MCF 10A (cell line): ENCODE data around the gene ANKHD1. TPM values are rescaled to one million over a fixed set of nuclear protein-coding genes. Genes with fewer than 3 reads are reported as not detected.
A peak's percentile ranks its signal among the peaks of the same experiment; 100 is the strongest.

Experiments used
- BruUV-seq: library from RNA; stranded (reverse); fragments of 400-500 nt; replicated peaks from 2 replicates; lab custom pipeline; 2021; lab: Mats Ljungman, UMichigan
- CTCF ChIA-PET: fragments of 300-600 bp; sonication (Branson Sonifier 250); formaldehyde crosslinking; extraction: SDS; loops from one replicate; lab custom pipeline; 2021; ENCODE audit warnings: antibody characterized with exemption, inconsistent platforms; lab: Yijun Ruan, JAX
- POLR2A ChIA-PET: fragments of 300-600, 350-650 bp; sonication (Branson Sonifier 250); formaldehyde crosslinking; extraction: SDS; loops from one replicate; lab custom pipeline; 2020; ENCODE audit warnings: antibody characterized with exemption, inconsistent platforms; lab: Yijun Ruan, JAX
- DNase-seq: peaks from one replicate; pipeline ENCODE4 v3.0.0-alpha.2; 2018; ENCODE audit not compliant: unreplicated experiment
- H3K27ac Mint-ChIP-seq: one replicate; pipeline ENCODE4 v1.8.0; 2022; ENCODE audit warnings: mild to moderate bottlenecking, low read depth, mixed read lengths; ENCODE audit not compliant: unreplicated experiment
- H3K27me3 Mint-ChIP-seq: one replicate; pipeline ENCODE4 v1.8.0; 2022; ENCODE audit warnings: mixed read lengths; ENCODE audit not compliant: insufficient read depth, unreplicated experiment
- H3K36me3 Mint-ChIP-seq: one replicate; pipeline ENCODE4 v1.8.0; 2022; ENCODE audit warnings: mild to moderate bottlenecking, moderate library complexity, mixed read lengths; ENCODE audit not compliant: insufficient read depth, unreplicated experiment
- H3K4me1 Mint-ChIP-seq: one replicate; pipeline ENCODE4 v1.8.0; 2022; ENCODE audit warnings: mixed read lengths; ENCODE audit not compliant: insufficient read depth, unreplicated experiment
- H3K4me3 Mint-ChIP-seq: one replicate; pipeline ENCODE4 v1.8.0; 2022; ENCODE audit warnings: mild to moderate bottlenecking, moderate library complexity, mixed read lengths; ENCODE audit not compliant: unreplicated experiment
- H3K9me3 Mint-ChIP-seq: one replicate; pipeline ENCODE4 v1.8.0; 2022; ENCODE audit warnings: mixed read lengths; ENCODE audit not compliant: unreplicated experiment
- CTCF ChIP-seq: fragments of 200-600 bp; IDR thresholded peaks from one replicate; pipeline ENCODE4 v1.8.0; 2022; ENCODE audit warnings: antibody characterized with exemption, mild to moderate bottlenecking; ENCODE audit not compliant: unreplicated experiment
- intact Hi-C: fragments of 100-400 bp; cut with micrococcal nuclease; formaldehyde crosslinking; loops from 2 replicates; pipeline ENCODE4 v1.14.1; 2022
- total RNA-seq: library from RNA; stranded (reverse); gene quantifications from 2 replicates; pipeline ENCODE4 v1.2.3, GENCODE V29; 2022

Gene ANKHD1
- total RNA-seq, 1 experiment from 2014 or later, result 146 TPM

- intact Hi-C loops, result no loop called here
Measured at GRCh38 chr5:140561753-140562523, 160.3 kb downstream of the ANKHD1 start.

GRCh38 chr5:140563596-140563995, 162.0 kb downstream of the ANKHD1 start:
- peaks cover 22% of the 10 kb centered on the region for H3K4me1 Mint-ChIP-seq
- peak overlapping the region; percentile 95 for H3K27ac Mint-ChIP-seq
- H3K9me3 Mint-ChIP-seq, result no peaks in the 10 kb centered on the region
- H3K27me3 Mint-ChIP-seq, result no peaks in the 10 kb centered on the region
- peak overlapping the region; percentile 84 for H3K4me3 Mint-ChIP-seq
- intact Hi-C loops, result no loop called here
- BruUV-seq, result TSS peak; percentile 44
- peaks cover 21% of the 10 kb centered on the region for H3K36me3 Mint-ChIP-seq
- CTCF ChIA-PET, result interaction anchor here (0.7 to 4.3 kb wide), 4 partner anchors 15 to 212 kb away, joined by 3 to 28 read pairs (median 12); partner anchors contain the start of gene TMCO6
- TF ChIP-seq CTCF, result no peak
- no peak for DNase-seq
- POLR2A ChIA-PET, result interaction anchor here (0.7 to 12.0 kb wide), 12 partner anchors 8 to 162 kb away, joined by 3 to 188 read pairs (median 26); partner anchors contain the start of genes ANKHD1, CD14, EIF4EBP3 and HARS1

More at GRCh38 chr5:140561753-140562523, 160.3 kb downstream of the ANKHD1 start:
- BruUV-seq, result no TSS peak
- Mint-ChIP-seq H3K36me3 (peaks cover 17% of the 10 kb centered on the region), H3K9me3 (no peaks in the 10 kb centered on the region), H3K4me3 (no peak overlapping the region), H3K27me3 (no peaks in the 10 kb centered on the region), H3K27ac (no peak overlapping the region), H3K4me1 (peaks cover 23% of the 10 kb centered on the region)
- ChIA-PET CTCF (interaction anchor here (1.4 to 4.3 kb wide), 3 partner anchors 13 to 77 kb away, joined by 5 to 28 read pairs (median 7); partner anchors contain the start of gene TMCO6), POLR2A (interaction anchor here (1.0 to 12.0 kb wide), 6 partner anchors 9 to 102 kb away, joined by 3 to 188 read pairs (median 22); partner anchors contain the start of genes EIF4EBP3, IK, NDUFA2 and TMCO6)
- DNase-seq, result no peak
- no peak for TF ChIP-seq CTCF

GRCh38 chr5:140564196-140565023, 162.8 kb downstream of the ANKHD1 start, which contains the start of the genes APBB3 and SLC35A4:
Gene APBB3, minus strand, starts transcription at chr5:140564598. Its CDS starts 353 bp downstream, at chr5:140564245.
Gene SLC35A4, plus strand, starts transcription at chr5:140564828. Its CDS starts 2,342 bp downstream, at chr5:140567170.
- CTCF ChIA-PET, result interaction anchor here (0.5 to 4.3 kb wide), 7 partner anchors 10 to 247 kb away, joined by 3 to 28 read pairs (median 5); partner anchors contain the start of gene TMCO6
- TF ChIP-seq CTCF, result no peak
- POLR2A ChIA-PET, result interaction anchor here (0.5 to 12.0 kb wide), 24 partner anchors 9 to 1436 kb away, joined by 3 to 188 read pairs (median 8); partner anchors contain the start of genes ANKHD1, CD14, EIF4EBP3 and HARS1
- peak; percentile 99 for DNase-seq
- H3K9me3 Mint-ChIP-seq, result no peaks in the 10 kb centered on the region
- no peaks in the 10 kb centered on the region for H3K27me3 Mint-ChIP-seq
- peak within 1 kb of the TSS; percentile 84 for H3K4me3 Mint-ChIP-seq
- peaks cover 24% of the 10 kb centered on the region for H3K36me3 Mint-ChIP-seq
- peak within 1 kb of the TSS; percentile 95 for H3K27ac Mint-ChIP-seq
- intact Hi-C loops, result loop anchor here (1.0 kb wide), 1 partner anchor 75 kb away; the partner anchor contains the start of gene TMCO6
- no TSS peak for BruUV-seq
- H3K4me1 Mint-ChIP-seq, result peaks cover 22% of the 10 kb centered on the region
